NCI-H446 (cell line): ENCODE data around the gene FGR.
"Not testable (repeated sequence)": the region's sequence is repeated elsewhere in the genome, so short reads cannot be mapped to it uniquely, and the experiment has no call there.

Source experiments
- DNase-seq, 2 experiments: peaks; one replicate each; lab custom pipeline; 2025; lab: John Stamatoyannopoulos, UW

FGR gene

DNA sequence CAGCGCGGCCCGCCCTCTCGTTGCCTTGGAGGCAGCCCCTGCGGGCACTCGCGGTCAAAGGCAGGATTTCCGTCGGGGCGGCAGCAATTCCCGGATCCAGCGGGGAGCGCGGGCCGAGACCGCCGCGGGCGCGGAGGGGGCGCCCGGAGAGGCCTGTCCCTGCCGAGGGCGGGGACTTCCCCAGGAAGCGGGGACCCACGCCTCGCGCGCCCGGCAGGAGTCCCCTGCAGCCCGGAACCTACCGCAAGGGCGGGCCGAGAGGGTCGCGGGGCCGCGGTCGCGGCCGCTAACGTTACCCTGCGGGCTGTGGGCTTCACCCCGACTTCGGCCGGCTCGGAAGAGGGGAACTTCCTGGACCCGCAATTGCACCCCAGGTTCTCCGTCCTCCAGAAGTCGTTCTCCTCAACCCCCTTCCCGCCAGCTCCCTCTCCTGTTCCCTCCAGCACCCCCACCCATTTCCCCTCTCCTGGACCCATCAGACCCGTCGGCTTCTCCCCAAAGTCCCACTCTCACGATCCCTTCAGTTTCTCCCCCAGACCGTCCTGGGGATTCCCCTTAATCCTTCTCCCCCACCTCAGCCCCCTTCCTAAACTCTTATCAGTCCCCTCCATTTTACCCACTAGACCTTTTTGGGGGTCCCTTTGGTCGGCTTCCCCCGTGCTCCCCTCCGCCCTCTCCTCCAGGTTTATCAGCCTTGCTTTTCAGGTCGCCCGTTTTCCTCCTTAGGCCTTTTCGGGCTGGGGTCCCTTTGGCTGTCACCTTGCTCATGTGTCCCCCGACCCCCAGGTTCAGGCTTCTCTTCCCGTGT lies 604 bp downstream of the FGR start:
- DNase-seq, result no peak

GRCh38 chr1:27633640-27634176 lies 1.3 kb downstream of the FGR start:
- DNase-seq, result no peak

GRCh38 chr1:27633298-27633610 lies 1.7 kb downstream of the FGR start:
- DNase-seq, result no peak

DNA sequence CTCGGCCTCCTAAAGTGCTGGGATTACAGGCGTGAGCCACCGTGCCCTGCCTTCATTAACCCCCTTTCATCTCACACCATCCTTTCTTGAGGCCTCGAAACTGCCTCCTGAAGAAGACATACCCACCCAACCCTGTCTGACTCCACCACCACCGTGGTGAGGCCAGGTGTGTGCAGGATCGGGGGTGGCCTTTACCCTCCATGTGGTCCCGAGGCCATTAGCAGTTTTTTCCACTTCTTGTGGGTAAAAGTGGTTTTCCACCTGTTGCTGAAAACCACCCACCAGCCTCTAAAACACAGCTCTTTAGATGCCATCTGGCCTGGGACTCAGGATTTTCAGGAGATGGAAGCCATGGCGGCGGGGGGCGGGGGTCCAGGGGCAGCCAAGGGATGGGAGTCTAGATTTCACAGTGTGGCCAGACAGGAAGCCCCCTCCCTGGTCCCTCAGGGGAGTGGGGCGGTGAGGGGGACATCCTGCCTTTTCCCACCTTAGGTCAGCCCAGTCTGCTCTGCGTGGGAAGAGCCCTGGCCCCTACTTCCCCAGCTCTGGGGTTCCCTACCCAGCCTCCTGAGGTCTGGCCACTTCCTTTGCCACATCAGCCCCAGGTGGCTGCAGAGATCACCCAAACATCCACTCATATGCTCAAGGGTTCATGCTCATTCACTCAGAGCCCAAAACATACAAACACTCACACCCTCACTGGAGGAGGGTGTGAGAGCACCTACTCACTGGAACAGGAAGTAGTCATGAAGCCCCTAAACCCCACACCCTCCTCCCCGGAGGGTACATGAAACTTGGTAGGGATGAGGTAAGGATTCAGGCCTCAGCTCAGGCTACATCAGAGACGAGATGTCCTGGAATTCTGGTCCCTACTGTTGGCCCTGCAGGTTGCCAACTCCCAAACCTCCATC lies 2.3 kb downstream of the FGR start:
- no peak for DNase-seq

GRCh38 chr1:27630859-27631491 lies 4.0 kb downstream of the FGR start:
- DNase-seq, result no peak

DNA sequence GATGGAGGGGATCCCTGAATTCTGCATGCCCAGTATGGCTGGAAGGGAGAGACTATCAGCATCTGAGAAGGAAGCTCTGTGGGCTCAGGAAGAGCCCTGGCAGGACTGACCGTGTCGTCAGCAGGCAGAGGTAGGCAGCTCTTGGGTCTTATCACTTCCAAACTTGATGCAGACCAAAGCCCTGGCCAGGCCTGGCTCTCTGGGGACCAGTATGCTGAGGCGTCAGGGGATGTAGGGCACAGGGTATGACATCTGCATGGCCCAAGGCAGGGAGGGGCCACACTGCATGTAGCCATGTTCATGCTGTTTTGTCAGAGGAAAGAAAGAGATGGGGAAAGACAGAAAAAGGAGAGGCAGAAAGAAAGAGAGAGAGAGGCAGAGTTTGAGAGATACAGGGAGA lies 6.3 kb downstream of the FGR start:
- DNase-seq, result no peak

DNA sequence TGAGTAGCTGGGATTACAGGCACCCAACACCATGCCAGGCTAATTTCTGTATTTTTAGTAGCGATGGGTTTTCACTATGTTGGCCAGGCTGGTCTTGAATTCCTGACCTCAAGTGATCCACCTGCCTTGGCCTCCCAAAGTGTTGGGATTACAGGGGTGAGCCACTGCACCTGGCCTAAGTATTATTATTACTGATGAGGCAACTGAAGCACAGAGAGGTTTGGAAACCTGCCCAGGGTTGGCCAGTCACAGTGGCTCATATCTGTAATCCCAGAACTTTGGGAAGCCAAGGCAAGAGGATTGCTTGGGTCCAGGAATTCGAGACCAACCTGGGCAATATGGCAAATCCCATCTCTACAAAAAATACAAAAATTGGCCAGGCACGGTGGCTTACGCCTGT lies 7.3 kb downstream of the FGR start:
- DNase-seq, result not testable (repeated sequence)

GRCh38 chr1:27627061-27627460 lies 7.9 kb downstream of the FGR start:
- no peak for DNase-seq

DNA sequence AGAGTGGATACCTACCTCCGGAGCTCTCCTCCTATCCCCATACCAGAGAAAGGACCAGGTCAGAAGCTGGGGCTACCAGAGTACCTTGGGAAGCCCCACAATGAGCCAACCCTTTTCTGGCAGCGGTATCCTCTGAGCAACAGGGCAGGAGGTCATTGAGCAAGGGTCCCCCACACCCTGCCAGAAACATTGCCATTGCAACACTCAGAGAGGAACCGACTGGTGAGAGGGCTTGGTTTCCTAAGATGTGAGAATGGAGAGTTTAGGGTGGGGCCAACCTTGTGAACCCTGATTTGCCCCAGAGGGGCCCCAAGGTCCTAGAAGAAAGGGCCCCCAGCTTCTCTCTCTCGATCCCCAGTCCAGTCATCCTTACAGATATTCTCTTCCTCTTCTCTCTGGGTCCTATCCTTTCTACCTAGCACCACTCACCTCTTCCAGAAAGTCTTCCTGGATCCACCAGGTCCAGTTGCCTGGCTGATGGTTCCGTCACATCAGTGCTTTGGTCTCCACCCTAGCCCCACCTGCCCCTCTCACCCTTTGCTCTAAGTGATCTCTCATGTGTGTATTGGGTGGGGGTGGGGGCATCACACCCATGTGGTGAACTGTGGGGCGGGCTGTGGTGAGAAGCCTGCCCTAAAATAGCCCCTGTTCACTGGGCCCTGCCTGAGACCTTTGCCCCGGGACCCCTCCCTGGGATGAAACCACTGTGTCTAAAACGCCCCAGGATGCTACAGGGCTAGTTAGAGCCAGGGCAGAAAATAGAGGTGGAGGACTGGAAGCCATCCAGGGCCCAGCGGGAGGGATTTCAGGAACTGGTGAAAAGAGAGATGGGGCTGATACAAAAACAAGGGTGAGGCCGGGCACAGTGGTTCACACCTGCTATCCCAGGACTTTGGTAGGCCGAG lies 8.7 kb downstream of the FGR start:
- DNase-seq, result no peak

DNA sequence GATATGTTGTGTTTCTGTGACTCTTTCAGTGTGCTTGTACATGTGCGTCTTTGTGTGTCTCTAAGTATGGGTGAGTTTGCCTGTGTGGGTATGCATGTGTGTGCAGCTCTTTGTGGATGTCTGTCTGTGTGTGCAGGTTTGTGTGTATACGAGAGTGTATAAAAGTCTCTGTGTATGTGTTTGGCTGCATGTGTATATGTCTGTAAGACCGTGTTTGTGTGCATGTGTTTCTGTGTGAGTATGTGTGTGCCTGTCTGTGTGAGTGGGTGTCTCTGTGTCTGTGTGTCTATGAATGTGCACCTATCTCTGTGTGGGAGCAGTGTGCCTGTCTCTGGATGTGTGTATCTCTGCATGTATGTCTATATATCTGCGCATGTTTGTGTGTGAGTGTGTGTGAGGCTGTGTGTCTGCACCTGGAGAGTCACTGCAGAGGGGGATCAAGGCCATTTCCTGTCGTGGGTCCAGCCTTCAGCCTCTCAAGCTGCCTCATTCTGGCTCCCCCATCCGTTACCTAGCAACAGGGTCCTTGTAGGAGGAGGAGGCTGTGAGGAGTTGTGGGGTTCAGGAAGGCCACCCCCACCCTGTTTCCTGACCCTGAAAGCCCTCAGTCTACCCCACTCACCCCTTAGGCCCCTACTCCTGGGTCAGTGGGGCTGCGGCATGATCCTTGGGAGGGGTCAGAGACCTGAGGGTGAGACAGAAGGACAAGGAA lies 10.4 kb downstream of the FGR start:
- DNase-seq, result no peak

DNA sequence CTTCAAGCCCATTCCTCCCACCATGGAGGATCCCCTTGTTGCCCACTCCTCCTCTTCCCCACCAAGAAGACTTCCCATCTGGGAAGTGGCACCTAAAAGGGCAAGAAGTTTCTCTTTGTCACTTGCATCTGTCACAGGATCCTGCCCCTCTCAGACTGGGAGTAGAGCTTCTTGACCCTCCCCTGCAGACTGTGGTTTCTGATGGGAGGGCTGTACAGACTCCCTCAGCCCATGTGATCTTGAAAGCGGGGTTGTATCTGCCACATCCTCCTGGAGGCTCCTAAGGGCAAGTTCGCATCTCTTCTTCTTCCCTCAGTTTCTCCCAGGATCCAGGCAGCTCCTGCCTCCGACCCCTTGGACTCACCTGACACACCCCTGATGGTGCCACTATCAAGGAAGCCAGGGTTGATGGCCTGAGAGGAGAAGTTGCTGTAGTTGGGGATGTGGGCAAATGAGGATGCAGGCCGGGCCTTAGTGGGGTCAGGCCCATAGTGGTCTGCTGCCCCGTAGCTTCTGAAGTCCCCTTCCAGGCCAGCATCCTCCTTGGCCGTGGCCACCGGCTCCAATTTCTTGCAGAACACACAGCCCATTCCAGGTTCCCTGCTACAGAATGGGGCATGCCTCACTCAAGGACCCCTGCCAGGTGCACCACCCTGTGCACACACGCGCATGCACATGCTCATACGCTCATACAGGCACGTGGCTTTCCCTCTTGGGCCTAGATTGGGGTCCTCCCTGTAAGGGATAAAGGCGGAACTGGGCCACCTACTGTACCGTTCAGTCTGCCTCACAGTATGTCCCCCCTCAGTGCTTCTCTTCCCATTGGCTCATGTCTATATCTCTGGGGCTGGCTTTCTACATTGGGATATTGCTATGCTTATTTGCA lies 11.4 kb downstream of the FGR start:
- DNase-seq, result no peak

DNA sequence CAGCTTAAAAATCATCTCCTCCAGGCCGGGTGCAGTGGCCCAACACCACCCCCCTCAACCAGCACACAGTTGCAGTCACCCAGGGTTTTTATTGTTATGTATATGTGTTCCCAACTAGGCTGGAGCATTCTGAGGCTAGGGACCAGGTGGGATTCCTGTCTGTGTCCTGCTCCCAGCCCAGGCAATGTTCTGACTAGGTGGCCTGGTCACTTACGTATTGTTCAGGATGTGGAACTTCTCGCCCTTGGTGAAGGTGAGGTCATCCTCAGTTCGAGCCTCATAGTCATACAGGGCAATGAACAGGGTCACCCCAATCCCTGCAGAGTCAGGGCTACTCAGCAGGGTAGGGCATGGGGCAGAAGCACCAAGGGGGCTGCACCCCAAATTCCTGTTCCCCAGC lies 12.2 kb downstream of the FGR start:
- DNase-seq, result no peak

- no peak for DNase-seq
These were observed 13.7 kb downstream of the FGR start for GRCh38 chr1:27621051-27621920.

GRCh38 chr1:27619782-27620438 lies 15.1 kb downstream of the FGR start:
- not testable (repeated sequence) for DNase-seq

GRCh38 chr1:27618341-27619082 lies 16.5 kb downstream of the FGR start:
- DNase-seq, result no peak

- DNase-seq, result no peak
These were observed 17.6 kb downstream of the FGR start for GRCh38 chr1:27617420-27617819.

DNA sequence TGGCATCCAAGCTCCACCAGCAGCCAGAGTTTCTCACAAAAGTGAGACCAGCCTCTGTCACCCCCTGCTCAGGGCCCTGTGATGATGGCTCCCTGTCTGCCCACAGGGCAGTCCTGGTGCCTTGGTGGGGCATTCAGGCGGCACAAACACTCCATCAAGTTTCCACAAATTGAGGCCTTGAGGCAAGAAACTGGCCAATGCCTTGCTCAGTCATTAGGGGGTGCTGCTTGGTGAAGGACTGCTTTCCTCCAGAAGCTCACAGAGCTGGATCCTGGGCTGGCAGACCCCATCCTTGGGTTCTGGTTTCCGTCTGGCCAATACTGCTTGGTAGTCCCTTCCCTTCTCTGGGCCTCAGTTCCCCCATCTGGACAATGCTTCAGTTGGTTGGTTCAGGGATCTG lies 18.5 kb downstream of the FGR start:
- no peak for DNase-seq
